ENCODE measurements around the gene PARM1.

DNA sequence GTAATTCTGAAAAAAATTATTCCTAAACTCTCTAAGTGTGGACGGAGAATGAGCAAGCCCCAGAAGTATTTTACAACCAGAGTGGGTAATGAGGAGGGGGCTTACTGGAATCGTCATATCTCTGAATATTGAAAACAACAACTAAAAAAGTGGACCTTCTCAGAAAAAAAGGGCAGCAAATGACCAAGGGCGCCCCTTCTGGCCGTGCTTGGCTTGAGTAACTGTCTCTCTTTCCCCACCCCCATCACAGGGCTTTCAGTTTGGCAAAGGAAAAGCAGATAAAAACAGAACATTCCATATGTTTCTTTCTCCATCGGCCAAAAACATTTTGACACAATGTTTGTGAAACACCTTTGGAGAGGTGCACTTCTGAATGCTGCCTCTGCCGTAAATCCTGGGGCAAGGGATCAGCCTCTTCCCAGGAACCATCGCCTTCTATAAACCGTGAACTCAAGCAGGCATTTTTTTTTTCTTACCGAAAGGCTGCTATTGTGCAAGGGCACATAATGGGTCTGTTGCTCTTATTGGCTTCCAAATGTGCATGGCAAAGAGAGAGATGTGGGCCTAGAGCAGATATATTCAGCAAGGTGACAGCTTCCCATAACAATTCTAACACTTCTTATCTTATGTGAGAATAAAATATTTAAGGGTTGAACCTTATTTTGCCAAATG is 115.4 kb downstream of the PARM1 start:
- no peak for TF ChIP-seq EZH2 (IDR thresholded peaks at IDR 0.05; ENCODE audit: borderline replicate concordance, insufficient read depth, low read depth, low read length, poor library complexity, severe bottlenecking)
- TF ChIP-seq, protein P1, sequence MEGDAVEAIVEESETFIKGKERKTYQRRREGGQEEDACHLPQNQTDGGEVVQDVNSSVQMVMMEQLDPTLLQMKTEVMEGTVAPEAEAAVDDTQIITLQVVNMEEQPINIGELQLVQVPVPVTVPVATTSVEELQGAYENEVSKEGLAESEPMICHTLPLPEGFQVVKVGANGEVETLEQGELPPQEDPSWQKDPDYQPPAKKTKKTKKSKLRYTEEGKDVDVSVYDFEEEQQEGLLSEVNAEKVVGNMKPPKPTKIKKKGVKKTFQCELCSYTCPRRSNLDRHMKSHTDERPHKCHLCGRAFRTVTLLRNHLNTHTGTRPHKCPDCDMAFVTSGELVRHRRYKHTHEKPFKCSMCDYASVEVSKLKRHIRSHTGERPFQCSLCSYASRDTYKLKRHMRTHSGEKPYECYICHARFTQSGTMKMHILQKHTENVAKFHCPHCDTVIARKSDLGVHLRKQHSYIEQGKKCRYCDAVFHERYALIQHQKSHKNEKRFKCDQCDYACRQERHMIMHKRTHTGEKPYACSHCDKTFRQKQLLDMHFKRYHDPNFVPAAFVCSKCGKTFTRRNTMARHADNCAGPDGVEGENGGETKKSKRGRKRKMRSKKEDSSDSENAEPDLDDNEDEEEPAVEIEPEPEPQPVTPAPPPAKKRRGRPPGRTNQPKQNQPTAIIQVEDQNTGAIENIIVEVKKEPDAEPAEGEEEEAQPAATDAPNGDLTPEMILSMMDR (IDR thresholded peaks at IDR 0.05) = no peak
